HL-60 (cell line): ENCODE results near the gene CACNA1G.
A peak's percentile ranks its signal among the peaks of the same experiment; 100 is the strongest.

Experiments used
- DNase-seq, 2 experiments: peaks; one replicate each; pipeline ENCODE4 v3.0.0-alpha.2; 2010 to 2020; ENCODE audit warnings: low read depth in 1 of 2, low spot score in 1 of 2
- H3K27ac ChIP-seq: fragments of 250-450 bp; sonication (Bioruptor Pico); replicated peaks from 2 replicates; pipeline ENCODE4 v1.5.1; 2020; ENCODE audit warnings: mild to moderate bottlenecking, moderate library complexity
- H3K27me3 ChIP-seq: fragments of 250-450 bp; sonication (Bioruptor Pico); 2 replicates; pipeline ENCODE4 v1.5.1; 2021; ENCODE audit warnings: mild to moderate bottlenecking, moderate library complexity; ENCODE audit not compliant: insufficient read depth, poor library complexity, severe bottlenecking
- H3K4me3 ChIP-seq: replicated peaks from 2 replicates; pipeline ENCODE4 v1.5.1; 2011; ENCODE audit warnings: mild to moderate bottlenecking, control low read depth, low read length; ENCODE audit not compliant: insufficient read depth
- GABPA ChIP-seq: IDR thresholded peaks from 2 replicates; pipeline ENCODE4 v1.6.1; 2012; ENCODE audit warnings: low read depth
- POLR2AphosphoS5 ChIP-seq: IDR thresholded peaks from 2 replicates; pipeline ENCODE4 v1.6.1; 2012; ENCODE audit warnings: low read depth
- SPI1 ChIP-seq: IDR thresholded peaks from 2 replicates; pipeline ENCODE4 v1.6.1; 2012; ENCODE audit warnings: low read depth, mild to moderate bottlenecking, borderline replicate concordance
- TF ChIP-seq, protein P1 (sequence below): IDR thresholded peaks from 2 replicates; pipeline ENCODE4 v1.6.1; 2012; ENCODE audit warnings: low read depth; ENCODE audit not compliant: insufficient replicate concordance
- TF ChIP-seq, protein P2 (sequence below): IDR thresholded peaks from one replicate; pipeline ENCODE4 v1.5.1; 2011; ENCODE audit warnings: low read length, control low read depth, inconsistent platforms; ENCODE audit not compliant: insufficient read depth

The CACNA1G gene

DNA sequence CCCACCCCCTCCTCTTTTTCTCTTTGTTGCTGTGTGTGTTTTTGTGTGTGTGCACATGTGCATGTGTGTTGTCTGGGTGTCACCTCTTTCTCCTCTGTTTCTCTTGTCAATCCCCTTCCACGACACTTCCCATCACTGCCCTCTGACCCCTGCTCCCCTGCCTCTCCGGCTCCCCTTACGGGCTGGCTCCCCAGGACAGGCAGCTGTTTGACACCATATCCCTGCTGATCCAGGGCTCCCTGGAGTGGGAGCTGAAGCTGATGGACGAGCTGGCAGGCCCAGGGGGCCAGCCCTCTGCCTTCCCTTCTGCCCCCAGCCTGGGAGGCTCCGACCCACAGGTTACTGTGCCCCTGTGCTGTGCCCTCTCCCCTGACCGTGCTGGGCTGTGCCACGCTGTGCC lies 59.0 kb downstream of the CACNA1G start:
- TF ChIP-seq, protein P1, sequence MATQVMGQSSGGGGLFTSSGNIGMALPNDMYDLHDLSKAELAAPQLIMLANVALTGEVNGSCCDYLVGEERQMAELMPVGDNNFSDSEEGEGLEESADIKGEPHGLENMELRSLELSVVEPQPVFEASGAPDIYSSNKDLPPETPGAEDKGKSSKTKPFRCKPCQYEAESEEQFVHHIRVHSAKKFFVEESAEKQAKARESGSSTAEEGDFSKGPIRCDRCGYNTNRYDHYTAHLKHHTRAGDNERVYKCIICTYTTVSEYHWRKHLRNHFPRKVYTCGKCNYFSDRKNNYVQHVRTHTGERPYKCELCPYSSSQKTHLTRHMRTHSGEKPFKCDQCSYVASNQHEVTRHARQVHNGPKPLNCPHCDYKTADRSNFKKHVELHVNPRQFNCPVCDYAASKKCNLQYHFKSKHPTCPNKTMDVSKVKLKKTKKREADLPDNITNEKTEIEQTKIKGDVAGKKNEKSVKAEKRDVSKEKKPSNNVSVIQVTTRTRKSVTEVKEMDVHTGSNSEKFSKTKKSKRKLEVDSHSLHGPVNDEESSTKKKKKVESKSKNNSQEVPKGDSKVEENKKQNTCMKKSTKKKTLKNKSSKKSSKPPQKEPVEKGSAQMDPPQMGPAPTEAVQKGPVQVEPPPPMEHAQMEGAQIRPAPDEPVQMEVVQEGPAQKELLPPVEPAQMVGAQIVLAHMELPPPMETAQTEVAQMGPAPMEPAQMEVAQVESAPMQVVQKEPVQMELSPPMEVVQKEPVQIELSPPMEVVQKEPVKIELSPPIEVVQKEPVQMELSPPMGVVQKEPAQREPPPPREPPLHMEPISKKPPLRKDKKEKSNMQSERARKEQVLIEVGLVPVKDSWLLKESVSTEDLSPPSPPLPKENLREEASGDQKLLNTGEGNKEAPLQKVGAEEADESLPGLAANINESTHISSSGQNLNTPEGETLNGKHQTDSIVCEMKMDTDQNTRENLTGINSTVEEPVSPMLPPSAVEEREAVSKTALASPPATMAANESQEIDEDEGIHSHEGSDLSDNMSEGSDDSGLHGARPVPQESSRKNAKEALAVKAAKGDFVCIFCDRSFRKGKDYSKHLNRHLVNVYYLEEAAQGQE: no peak
- TF ChIP-seq SPI1: no peak
- no peak for TF ChIP-seq GABPA
- no peak for DNase-seq
- Histone ChIP-seq H3K27me3 (peaks cover 9% of the 10 kb centered on the region), H3K4me3 (no peak overlapping the region), H3K27ac (no peak overlapping the region)

DNA sequence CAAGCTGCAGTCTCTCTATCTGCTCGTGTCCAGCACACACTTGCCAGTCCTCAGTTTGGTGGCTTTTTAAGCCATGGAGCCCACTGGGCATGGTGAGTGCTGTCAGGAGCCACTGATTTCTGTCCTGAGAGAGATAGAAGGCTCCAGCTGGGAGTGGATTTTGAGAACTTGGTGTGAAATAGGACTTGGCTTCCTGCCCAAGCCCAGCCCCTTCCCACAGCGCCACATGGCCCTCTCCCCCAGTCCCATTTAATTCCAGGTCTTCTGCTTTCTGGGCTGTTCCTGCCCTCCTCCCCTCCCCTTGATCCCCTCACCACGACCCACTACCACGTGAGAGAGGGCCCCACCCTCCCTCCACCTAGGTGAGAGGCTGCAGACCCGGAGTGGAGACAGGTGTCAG lies 59.7 kb downstream of the CACNA1G start:
- no peak for TF ChIP-seq GABPA
- TF ChIP-seq, protein P2, sequence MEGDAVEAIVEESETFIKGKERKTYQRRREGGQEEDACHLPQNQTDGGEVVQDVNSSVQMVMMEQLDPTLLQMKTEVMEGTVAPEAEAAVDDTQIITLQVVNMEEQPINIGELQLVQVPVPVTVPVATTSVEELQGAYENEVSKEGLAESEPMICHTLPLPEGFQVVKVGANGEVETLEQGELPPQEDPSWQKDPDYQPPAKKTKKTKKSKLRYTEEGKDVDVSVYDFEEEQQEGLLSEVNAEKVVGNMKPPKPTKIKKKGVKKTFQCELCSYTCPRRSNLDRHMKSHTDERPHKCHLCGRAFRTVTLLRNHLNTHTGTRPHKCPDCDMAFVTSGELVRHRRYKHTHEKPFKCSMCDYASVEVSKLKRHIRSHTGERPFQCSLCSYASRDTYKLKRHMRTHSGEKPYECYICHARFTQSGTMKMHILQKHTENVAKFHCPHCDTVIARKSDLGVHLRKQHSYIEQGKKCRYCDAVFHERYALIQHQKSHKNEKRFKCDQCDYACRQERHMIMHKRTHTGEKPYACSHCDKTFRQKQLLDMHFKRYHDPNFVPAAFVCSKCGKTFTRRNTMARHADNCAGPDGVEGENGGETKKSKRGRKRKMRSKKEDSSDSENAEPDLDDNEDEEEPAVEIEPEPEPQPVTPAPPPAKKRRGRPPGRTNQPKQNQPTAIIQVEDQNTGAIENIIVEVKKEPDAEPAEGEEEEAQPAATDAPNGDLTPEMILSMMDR: no peak
- peaks cover 9% of the 10 kb centered on the region for H3K27me3 ChIP-seq
- no peak for DNase-seq
- no peak overlapping the region for H3K27ac ChIP-seq
- H3K4me3 ChIP-seq: no peak overlapping the region

DNA sequence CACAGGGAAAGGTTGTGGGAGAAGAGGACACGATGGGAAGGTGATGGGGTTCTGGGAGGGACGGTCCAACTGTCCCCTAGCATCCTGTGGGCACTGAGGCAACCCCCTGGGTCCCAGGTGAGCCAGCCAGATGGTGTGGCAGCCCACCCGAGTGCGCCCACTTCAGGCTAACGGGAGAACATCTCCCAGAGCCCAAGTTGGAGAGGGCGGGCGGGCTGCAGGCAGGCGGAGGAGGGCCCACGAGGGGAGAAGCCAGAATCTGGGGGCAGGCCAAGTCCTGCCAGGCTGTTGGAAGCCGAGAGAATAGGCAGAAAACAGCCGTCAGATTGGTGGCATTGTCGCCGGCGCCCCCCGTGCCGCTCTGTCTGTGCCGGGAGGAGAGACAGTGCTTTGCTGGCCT lies 60.3 kb downstream of the CACNA1G start:
- no peak overlapping the region for H3K4me3 ChIP-seq

DNA sequence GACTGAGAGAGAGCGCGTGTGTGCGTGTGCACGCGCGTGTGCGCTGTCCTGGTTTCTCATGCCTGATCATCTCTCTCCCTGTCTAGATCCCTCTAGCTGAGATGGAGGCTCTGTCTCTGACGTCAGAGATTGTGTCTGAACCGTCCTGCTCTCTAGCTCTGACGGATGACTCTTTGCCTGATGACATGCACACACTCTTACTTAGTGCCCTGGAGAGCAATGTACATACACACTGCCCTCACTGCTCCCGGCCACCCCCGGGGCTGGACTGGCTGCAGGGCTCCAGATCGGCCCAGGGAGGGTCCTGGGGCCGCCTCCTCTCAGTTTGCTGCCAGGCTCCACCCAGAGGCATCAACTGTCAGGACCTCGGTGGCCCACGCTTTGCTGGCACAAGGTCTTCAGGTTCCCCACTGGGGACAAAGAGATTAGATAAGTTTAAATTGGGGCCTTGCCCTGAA lies 61.1 kb downstream of the CACNA1G start:
- no peak overlapping the region for H3K4me3 ChIP-seq
- TF ChIP-seq, protein P1: no peak
- 0 out of 2 replicates have a peak, but pooled peaks have one; percentile 30 for TF ChIP-seq SPI1
- no peak for DNase-seq
- H3K27ac ChIP-seq: no peak overlapping the region
- peaks cover 2% of the 10 kb centered on the region for H3K27me3 ChIP-seq

More for the DNA sequence above, 60.3 kb downstream of the CACNA1G start:
- no peak overlapping the region for H3K27ac ChIP-seq
- no peak for DNase-seq
- H3K27me3 ChIP-seq: peaks cover 8% of the 10 kb centered on the region
- TF ChIP-seq GABPA (no peak), SPI1 (no peak), POLR2AphosphoS5 (no peak)
- TF ChIP-seq, protein P1: no peak
- TF ChIP-seq, protein P2: no peak
